GM10266 (cell line): ENCODE data around the gene PSMA6.
"Not testable (repeated sequence)": the region's sequence is repeated elsewhere in the genome, so short reads cannot be mapped to it uniquely, and the experiment has no call there.

Experiments
- DNase-seq: peaks from one replicate; pipeline ENCODE4 v3.0.0; 2012; ENCODE audit errors: extremely low spot score
- TF ChIP-seq, protein P1 (sequence below): IDR thresholded peaks from 2 replicates; pipeline ENCODE4 v1.5.1; 2012; ENCODE audit warnings: mild to moderate bottlenecking, low read depth; ENCODE audit not compliant: control insufficient read depth, insufficient read depth; ENCODE audit errors: missing control alignments

Gene PSMA6

DNA sequence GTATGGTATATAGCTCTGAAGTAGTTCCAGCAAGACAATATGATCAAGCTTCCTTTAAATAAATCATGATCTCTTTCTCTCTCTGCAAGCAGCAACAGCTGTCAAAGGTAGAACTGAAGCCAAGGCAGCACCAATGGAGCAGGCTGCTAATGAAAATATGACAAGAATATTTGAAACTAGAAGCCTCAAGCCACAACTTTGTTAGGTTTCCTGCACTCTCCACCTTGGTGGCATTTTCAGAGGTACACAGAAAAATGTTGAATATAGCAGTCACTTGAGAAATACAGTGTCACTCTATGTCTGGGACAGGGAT, 43.8 kb upstream of the PSMA6 start:
- DNase-seq, result no peak
- TF ChIP-seq, protein P1, sequence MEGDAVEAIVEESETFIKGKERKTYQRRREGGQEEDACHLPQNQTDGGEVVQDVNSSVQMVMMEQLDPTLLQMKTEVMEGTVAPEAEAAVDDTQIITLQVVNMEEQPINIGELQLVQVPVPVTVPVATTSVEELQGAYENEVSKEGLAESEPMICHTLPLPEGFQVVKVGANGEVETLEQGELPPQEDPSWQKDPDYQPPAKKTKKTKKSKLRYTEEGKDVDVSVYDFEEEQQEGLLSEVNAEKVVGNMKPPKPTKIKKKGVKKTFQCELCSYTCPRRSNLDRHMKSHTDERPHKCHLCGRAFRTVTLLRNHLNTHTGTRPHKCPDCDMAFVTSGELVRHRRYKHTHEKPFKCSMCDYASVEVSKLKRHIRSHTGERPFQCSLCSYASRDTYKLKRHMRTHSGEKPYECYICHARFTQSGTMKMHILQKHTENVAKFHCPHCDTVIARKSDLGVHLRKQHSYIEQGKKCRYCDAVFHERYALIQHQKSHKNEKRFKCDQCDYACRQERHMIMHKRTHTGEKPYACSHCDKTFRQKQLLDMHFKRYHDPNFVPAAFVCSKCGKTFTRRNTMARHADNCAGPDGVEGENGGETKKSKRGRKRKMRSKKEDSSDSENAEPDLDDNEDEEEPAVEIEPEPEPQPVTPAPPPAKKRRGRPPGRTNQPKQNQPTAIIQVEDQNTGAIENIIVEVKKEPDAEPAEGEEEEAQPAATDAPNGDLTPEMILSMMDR, result no peak

DNA sequence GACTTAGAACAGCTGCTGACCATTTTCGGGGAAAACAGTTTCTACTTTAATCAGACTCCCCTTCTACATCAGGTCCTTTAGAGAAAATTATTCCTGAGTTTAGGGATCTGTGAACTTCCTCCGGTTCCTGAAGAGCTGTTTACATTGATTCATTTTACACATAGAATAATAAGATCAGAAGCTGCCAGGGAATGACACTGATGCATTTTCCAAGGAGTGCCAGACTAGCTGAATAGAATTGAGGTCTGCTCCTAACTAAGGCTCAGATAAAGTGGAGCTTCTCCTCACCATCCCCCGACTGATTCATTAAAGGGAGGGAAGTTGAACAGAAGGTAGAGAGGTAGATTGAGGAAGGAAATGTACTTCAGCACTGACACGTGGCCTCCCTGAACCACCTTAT, 41.9 kb upstream of the PSMA6 start:
- no peak for DNase-seq
- TF ChIP-seq, protein P1, result no peak

DNA sequence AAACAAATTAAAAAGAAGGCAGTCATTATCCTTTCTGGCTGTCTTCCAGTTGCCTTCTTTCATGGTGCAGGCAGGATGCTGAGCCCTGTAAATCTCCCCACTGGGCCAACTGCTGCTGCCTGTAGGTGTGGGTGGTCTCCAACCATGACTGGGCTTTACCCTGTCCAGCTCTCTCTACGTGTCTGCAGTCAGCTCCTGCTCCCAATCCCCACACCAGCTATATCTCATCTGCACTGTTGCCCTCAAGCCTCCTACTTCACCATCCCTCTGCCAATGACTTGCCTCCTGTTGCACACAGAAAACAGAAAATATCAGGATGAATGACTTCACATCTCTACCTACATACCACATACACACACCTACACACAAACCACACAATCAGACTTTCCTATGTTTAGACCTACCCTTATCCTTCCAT, 39.7 kb upstream of the PSMA6 start:
- TF ChIP-seq, protein P1, result no peak

DNA sequence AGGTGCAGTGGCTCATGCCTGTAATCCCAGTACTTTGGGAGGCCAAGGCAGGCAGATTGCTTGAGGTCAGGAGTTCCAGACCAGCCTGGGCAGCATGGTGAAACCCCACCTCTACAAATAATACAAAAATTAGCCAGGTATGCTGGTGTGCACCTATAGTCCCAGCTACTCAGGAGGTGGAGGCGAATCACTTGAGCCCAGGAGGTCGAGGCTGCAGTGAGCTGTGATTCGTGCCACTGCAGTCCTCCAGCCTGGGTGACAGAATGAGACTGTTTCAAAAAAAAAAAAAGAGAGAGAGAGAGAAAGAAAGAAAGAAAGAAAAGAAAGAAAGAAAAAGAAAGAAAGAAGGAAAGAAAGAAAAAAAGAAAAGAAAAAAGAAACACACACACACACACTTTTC, 39.1 kb upstream of the PSMA6 start:
- not testable (repeated sequence) for DNase-seq

More for the DNA sequence above, 39.7 kb upstream of the PSMA6 start:
- no peak for DNase-seq

DNA sequence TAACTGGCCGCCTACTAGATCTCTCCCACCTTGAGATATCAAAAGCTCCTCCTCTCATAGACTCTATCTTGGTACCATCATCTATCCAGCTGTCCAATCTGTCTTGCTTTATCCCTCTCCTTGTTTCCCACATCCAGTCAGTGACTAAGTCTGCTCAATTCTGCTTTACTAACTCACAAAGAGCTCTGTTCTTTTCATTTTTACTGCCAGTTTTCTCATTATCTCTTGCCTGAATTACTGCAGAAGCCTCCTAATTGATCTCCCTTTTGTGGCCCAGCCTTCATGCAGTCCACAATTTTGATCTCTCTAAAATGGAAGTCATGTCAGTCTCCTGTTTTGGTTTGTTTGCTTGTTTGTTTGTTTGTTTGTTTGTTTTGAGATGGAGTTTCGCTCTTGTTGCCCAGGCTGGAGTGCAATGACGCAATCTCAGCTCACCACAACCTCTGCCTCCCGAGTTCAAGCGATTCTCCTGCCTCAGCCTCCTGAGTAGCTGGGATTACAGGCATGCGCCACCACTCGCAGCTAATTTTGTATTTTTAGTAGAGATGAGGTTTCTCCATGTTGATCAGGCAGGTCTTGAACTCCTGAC, 38.1 kb upstream of the PSMA6 start:
- not testable (repeated sequence) for DNase-seq

DNA sequence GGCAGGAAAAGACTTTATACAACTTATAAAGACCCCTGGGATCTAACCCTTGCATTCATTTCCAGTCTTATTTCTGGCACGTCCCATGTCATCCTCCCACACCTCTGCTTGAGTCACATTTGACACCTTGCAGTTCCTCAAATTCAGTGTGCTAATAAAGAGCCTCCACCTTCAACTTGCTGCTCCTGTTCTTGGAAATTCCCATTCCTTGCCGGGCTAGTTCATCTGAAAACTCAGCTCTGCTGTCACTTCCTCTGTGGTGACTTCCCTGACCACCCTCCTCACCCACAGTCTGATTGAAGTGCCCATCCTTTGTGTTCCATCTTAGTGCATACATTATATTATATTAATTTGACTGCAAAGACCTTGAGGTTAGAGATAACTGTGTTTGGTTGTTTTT, 37.4 kb upstream of the PSMA6 start:
- TF ChIP-seq, protein P1, result no peak
- DNase-seq, result peak; percentile 22

DNA sequence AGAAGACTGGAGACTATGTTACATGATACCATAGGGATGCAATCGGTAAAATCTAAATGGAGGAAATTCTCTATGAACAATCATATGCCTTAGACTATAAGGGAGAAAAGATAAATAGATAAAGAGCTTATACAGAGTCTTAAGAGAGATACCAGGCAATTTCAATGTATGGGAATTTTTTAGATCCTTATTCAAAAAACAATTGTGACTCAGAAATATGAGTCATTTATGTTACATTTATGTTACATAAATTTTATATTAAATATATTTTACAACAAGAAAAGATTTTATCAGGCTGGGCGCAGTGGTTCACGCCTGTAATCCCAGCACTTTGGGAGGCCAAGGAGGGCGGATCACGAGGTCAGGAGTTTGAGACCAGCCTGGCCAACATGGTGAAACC, 36.5 kb upstream of the PSMA6 start:
- DNase-seq, result no peak
- TF ChIP-seq, protein P1, result no peak

DNA sequence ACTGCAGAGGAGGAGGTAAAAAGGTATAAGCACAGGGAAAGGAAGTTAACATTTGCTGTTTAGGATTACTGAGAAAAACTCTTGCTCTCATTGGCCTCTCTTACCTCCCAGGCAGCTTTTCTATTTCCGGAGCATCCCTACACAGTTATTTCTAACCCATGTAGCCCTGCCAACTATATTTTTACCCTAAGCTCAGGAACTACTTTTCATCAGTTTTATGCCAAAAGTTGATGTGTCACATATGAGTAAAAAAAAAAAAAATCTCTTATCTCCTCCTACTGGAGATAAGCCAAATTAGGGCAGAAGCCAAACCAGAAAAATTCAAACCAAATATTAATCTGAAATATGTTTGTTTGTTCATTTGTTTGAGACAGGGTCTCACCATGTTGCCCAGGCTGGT, 34.4 kb upstream of the PSMA6 start:
- TF ChIP-seq, protein P1, result no peak
- DNase-seq, result no peak
